GM12878 (cell line): ENCODE results near the gene FKBP4. TPM values are rescaled to one million over a fixed set of nuclear protein-coding genes. Genes with fewer than 3 reads are reported as not detected.

Experiments
- ATAC-seq: fragments of 200-7000 bp; cut with Tn5 transposase; 3 replicates; pipeline ENCODE4 v1.9.1; 2020; ENCODE audit warnings: mild to moderate bottlenecking, moderate library complexity
- BruUV-seq: library from RNA; stranded (reverse); fragments of 400-500 nt; replicated peaks from 2 replicates; lab custom pipeline; 2021; lab: Mats Ljungman, UMichigan
- CTCF ChIA-PET: fragments of 300-600 bp; sonication (Branson Sonifier 250); formaldehyde crosslinking; extraction: SDS; loops from one replicate; lab custom pipeline; 2021; ENCODE audit warnings: inconsistent platforms; lab: Yijun Ruan, JAX
- POLR2A ChIA-PET: fragments of 350-600 bp; formaldehyde crosslinking; extraction: SDS; loops from one replicate; lab custom pipeline; 2021; ENCODE audit warnings: inconsistent platforms; lab: Charles Lee
- RAD21 ChIA-PET: fragments of 300-600 bp; sonication (Branson Sonifier 250); formaldehyde crosslinking; loops from one replicate; lab custom pipeline; 2023; ENCODE audit warnings: antibody characterized with exemption; ENCODE audit not compliant: unreplicated experiment; lab: Charles Lee
- SMC1A ChIA-PET: fragments of 300-600 bp; sonication (Branson Sonifier 250); formaldehyde crosslinking; loops from one replicate; lab custom pipeline; 2023; ENCODE audit not compliant: unreplicated experiment, uncharacterized antibody; lab: Charles Lee
- DNase-seq: peaks from one replicate; pipeline ENCODE4 v3.0.0-alpha.2; 2011; ENCODE audit warnings: low read depth, low spot score
- FAIRE-seq: peaks from 3 replicates; lab custom pipeline; 2011; peaks lifted over from hg19 to GRCh38; lab: Jason Lieb, UNC
- H2AFZ ChIP-seq: 2 replicates; pipeline ENCODE4 v1.6.0; 2011; ENCODE audit warnings: low read depth, low read length, control low read depth; ENCODE audit not compliant: control insufficient read depth
- H3K27ac ChIP-seq: 2 replicates; pipeline ENCODE4 v1.5.1; 2011; ENCODE audit warnings: control low read depth; ENCODE audit not compliant: control insufficient read depth, insufficient read depth
- H3K27me3 ChIP-seq, 2 experiments: replicated peaks in 1 of 2; 2 replicates each; pipeline versions ENCODE4 v1.6.0 to v1.6.1; 2011; ENCODE audit warnings: low read length in 1 of 2; ENCODE audit not compliant: control insufficient read depth in 2 of 2, insufficient read depth in 2 of 2
- H3K36me3 ChIP-seq, 2 experiments: 2 replicates each; pipeline ENCODE4 v1.5.1; 2011; ENCODE audit warnings: low read length in 1 of 2; ENCODE audit not compliant: control insufficient read depth in 2 of 2, insufficient read depth in 2 of 2
- H3K4me1 ChIP-seq: 2 replicates; pipeline ENCODE4 v1.6.1; 2011; ENCODE audit warnings: mild to moderate bottlenecking, low read length, moderate library complexity, mixed read lengths; ENCODE audit not compliant: control insufficient read depth, insufficient read depth
- H3K4me2 ChIP-seq: 2 replicates; pipeline ENCODE4 v1.6.0; 2011; ENCODE audit warnings: control low read depth; ENCODE audit not compliant: control insufficient read depth, insufficient read depth
- H3K4me3 ChIP-seq: fragments of 200-600 bp; sonication (generic); 2 replicates; pipeline ENCODE4 v1.5.1; 2016
- H3K79me2 ChIP-seq: 2 replicates; pipeline ENCODE4 v1.6.0; 2011; ENCODE audit warnings: low read length; ENCODE audit not compliant: control insufficient read depth, insufficient read depth
- H3K9ac ChIP-seq: 2 replicates; pipeline ENCODE4 v1.8.0; 2011; ENCODE audit warnings: low read length, control low read depth, mixed read lengths; ENCODE audit not compliant: control insufficient read depth, insufficient read depth
- H3K9me3 ChIP-seq: replicated peaks from 3 replicates; pipeline ENCODE4 v1.5.1; 2011; ENCODE audit warnings: mild to moderate bottlenecking, low read length; ENCODE audit not compliant: control insufficient read depth, insufficient read depth
- H4K20me1 ChIP-seq: 2 replicates; pipeline ENCODE4 v1.6.0; 2011; ENCODE audit not compliant: control insufficient read depth, insufficient read depth
- BHLHE40 ChIP-seq, 2 experiments: fragments of 450-650 bp in 1 of 2; IDR thresholded peaks; 2 replicates each; pipeline ENCODE4 v1.6.1; 2011 to 2017; ENCODE audit warnings: low read depth in 2 of 2, borderline replicate concordance in 1 of 2, improper control_type of control experiment in 1 of 2, low read length in 1 of 2, mild to moderate bottlenecking in 1 of 2
- CEBPZ ChIP-seq: fragments of 150-350 bp; IDR thresholded peaks from 2 replicates; pipeline ENCODE4 v1.6.1; 2016; ENCODE audit warnings: low read depth, low read length
- EED ChIP-seq: sonication (generic); IDR thresholded peaks from 2 replicates; pipeline ENCODE4 v1.6.1; 2016; ENCODE audit warnings: antibody characterized with exemption, low read depth
- ESRRA ChIP-seq: IDR thresholded peaks from 2 replicates; pipeline ENCODE4 v1.6.1; 2012; ENCODE audit warnings: mild to moderate bottlenecking, low read length, improper control_type of control experiment
- KAT2A ChIP-seq: conservative IDR thresholded peaks from 2 replicates; pipeline ENCODE4 v1.6.1; 2011; ENCODE audit warnings: low read depth, low read length; ENCODE audit not compliant: control insufficient read depth
- LARP7 ChIP-seq: fragments of 450-650 bp; IDR thresholded peaks from 2 replicates; pipeline ENCODE4 v1.6.1; 2017; ENCODE audit warnings: mild to moderate bottlenecking
- NFYB ChIP-seq: IDR thresholded peaks from 2 replicates; pipeline ENCODE4 v1.6.1; 2011; ENCODE audit warnings: low read depth, mild to moderate bottlenecking, low read length, improper control_type of control experiment, moderate library complexity; ENCODE audit not compliant: insufficient read depth
- NKRF ChIP-seq: fragments of 450-650 bp; conservative IDR thresholded peaks from 2 replicates; pipeline ENCODE4 v1.6.1; 2017; ENCODE audit warnings: mild to moderate bottlenecking, moderate library complexity
- NR2C2 ChIP-seq: IDR thresholded peaks from 2 replicates; pipeline ENCODE4 v1.6.1; 2011; ENCODE audit warnings: borderline replicate concordance, low read depth; ENCODE audit not compliant: control insufficient read depth, insufficient read length
- RAD51 ChIP-seq: fragments of 450-650 bp; IDR thresholded peaks from 2 replicates; pipeline ENCODE4 v1.6.1; 2016; ENCODE audit warnings: moderate library complexity, mild to moderate bottlenecking, inconsistent platforms
- SUZ12 ChIP-seq: fragments of 200-600 bp; sonication (generic); IDR thresholded peaks from one replicate; pipeline ENCODE4 v1.6.1; 2018; ENCODE audit warnings: antibody characterized with exemption, mild to moderate bottlenecking; ENCODE audit not compliant: unreplicated experiment
- ZNF274 ChIP-seq: IDR thresholded peaks from one replicate; pipeline ENCODE4 v1.8.0; 2011; ENCODE audit not compliant: insufficient read length, insufficient read depth
- ZNF592 ChIP-seq: fragments of 450-650 bp; IDR thresholded peaks from 2 replicates; pipeline ENCODE4 v1.6.1; 2017; ENCODE audit warnings: mild to moderate bottlenecking, moderate library complexity
- WGBS: methylation state at CpG from one replicate; pipeline ENCODE4 v1.1.6; 2016; ENCODE audit warnings: low lambda C conversion rate; ENCODE audit not compliant: insufficient replicate concordance, insufficient coverage; ENCODE audit errors: missing lambda C conversion rate; 5-methylcytosine and 5-hydroxymethylcytosine counted together
- in situ Hi-C: fragments of 300-500 bp; cut with MboI; formaldehyde crosslinking; loops from 9 replicates; pipeline ENCODE4 v1.14.3; 2018; ENCODE audit warnings: mixed read lengths
- intact Hi-C: fragments of 100-400 bp; cut with micrococcal nuclease; formaldehyde crosslinking; loops from one replicate; pipeline ENCODE4 v1.14.2; 2022; ENCODE audit not compliant: unreplicated experiment
- polyA plus RNA-seq, 11 experiments: library from polyadenylated mRNA; depleted of rRNA in 4 of 11; unstranded in 6 of 11; stranded (reverse) in 5 of 11; fragments of >200 nt; fragmentation: Nextera tagmentation in 4 of 11; fragmentation: Illumina TruSeq in 1 of 11; extraction: Ambion mirVana in 4 of 11; extraction: Trizol in 1 of 11; gene quantifications; 1 replicate in 1 of 11; 2 replicates in 10 of 11; pipeline versions ENCODE4 v1.2.1 to v1.2.3, GENCODE V29; 2011 to 2016; ENCODE audit warnings: inconsistent platforms in 2 of 11, missing spikeins in 2 of 11, low read depth in 1 of 11
- total RNA-seq, 4 experiments: library from RNA; depleted of rRNA in 3 of 4; stranded (reverse); fragments of >200 nt in 3 of 4; fragmentation: Illumina TruSeq in 1 of 4; extraction: Trizol in 1 of 4; gene quantifications; 2 replicates each; pipeline versions ENCODE4 v1.2.1 to v1.2.3, GENCODE V29; 2013 to 2021

Gene FKBP4
- total and polyA plus RNA-seq, 10 of the 15 experiments (the other 5 are each of a cell fraction or from before 2014, with no cell fraction given) = 8.9 to 90.0 (median 45.4) TPM

GRCh38 chr12:2752676-2753371 lies 41.9 kb upstream of the FKBP4 start:
- no TSS peak for BruUV-seq
- DNase-seq (no peak), FAIRE-seq (no peak), ATAC-seq (peak; percentile 92)
- in situ Hi-C loops = no loop called here
- Histone ChIP-seq H3K27me3 (no peaks in the 10 kb centered on the region; a peak in 1 of 4 replicates), H3K27ac (no peak overlapping the region), H3K4me1 (no peaks in the 10 kb centered on the region), H3K79me2 (no peaks in the 10 kb centered on the region), H3K36me3 (no peaks in the 10 kb centered on the region), H3K9me3 (no peaks in the 10 kb centered on the region; the same call in 2 of the 3 replicates), H2AFZ (no peak overlapping the region), H3K9ac (no peak overlapping the region), H3K4me2 (no peak overlapping the region), H4K20me1 (no peaks in the 10 kb centered on the region; the same call in 1 of the 2 replicates), H3K4me3 (no peak overlapping the region)
- intact Hi-C loops = no loop called here
- RAD21 ChIA-PET = no interaction called here
- POLR2A ChIA-PET = no interaction called here
- WGBS = 49% methylated on average over 45 of the region's 58 CpGs
- SMC1A ChIA-PET = interaction anchor here (0.7 kb wide), 1 partner anchor 60 kb away, joined by 3 read pairs; no protein-coding TSS in a partner anchor
- CTCF ChIA-PET = interaction anchor here (0.6 kb wide), 1 partner anchor 358 kb away, joined by 4 read pairs; no protein-coding TSS in a partner anchor
- TF ChIP-seq CEBPZ (no peak), NR2C2 (no peak), NFYB (no peak), KAT2A (no peak), SUZ12 (no peak), BHLHE40 (IDR thresholded peaks at IDR 0.05; ENCODE audit: borderline replicate concordance in 1 of 2, low read depth in 2 of 2, low read length in 1 of 2) (peak in 1 of 2 experiments; percentile 17; a peak in 1 of 4 replicates), ZNF592 (no peak), EED (no peak), NKRF (peak; percentile 73), ZNF274 (no peak), RAD51 (no peak), ESRRA (no peak), LARP7 (peak; percentile 53; the same call in 1 of the 2 replicates)
